ENCODE measurements around the gene MACROD2. TPM values are rescaled to one million over a fixed set of nuclear protein-coding genes. Genes with fewer than 3 reads are reported as not detected.
"Not testable (repeated sequence)": the region's sequence is repeated elsewhere in the genome, so short reads cannot be mapped to it uniquely, and the experiment has no call there.

The MACROD2 gene
- total RNA-seq, 1 donor from 2014 or later, result 17.1 TPM

DNA sequence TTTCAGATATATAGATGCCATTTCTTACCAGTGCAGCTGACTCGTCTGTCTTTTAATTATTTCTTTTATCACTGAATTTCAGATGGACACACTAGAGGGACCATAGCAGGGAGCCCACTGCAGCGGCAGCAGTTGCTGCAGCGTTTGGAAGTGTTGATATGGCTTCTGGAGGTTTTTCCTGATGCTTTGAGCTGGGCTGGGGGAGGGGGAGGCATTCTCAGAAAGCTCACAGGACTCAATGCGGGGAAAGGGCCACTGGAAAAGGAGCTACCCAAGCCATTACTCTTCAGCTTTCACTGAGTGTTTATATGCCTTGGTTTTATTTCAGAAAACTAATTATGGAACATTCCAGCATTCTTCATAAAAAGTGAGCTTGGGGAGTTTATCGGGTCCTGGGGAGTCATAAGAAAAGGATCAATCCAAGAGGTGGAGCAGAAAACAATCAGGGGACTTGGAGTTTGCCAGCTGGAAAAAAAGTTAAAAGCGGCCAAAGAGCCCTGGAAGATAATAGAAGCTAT is 1082.5 kb downstream of the MACROD2 start:
- no peak for DNase-seq (ENCODE audit: low spot score)

DNA sequence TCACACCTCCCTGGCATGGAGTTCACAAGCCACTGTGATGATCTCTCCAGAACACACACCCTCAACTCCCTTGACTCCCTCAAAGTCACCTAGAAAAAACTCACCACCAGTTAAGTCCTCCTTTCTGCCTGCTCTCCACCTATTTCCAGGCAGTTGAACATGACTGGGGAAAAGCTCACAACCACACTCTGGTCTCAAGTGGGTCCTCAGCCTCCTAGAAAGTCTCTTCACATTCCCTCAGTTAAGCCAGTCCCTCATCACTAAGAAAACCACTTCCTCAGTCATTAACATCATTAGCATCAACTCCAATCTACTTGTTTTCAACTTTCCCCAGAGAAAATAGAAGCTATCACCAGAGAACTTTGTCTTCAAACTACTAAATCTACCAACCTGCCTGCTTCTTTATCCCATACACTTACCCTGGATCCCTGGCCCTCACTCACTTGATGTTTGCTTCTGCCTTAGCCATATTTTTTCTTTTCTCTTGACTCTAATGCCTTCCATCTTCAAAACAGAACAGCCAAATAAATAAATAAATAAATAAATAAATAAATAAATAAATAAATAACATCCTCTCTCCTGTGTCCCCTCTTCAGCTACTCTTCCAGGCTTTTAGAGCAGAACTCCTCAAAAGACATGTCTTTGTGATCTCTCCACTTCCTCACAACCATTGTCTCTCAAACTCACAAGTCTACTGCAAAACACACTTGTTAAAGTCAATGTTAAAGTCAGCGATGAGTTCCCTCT is 1084.5 kb downstream of the MACROD2 start:
- DNase-seq (ENCODE audit: low spot score), result no peak

DNA sequence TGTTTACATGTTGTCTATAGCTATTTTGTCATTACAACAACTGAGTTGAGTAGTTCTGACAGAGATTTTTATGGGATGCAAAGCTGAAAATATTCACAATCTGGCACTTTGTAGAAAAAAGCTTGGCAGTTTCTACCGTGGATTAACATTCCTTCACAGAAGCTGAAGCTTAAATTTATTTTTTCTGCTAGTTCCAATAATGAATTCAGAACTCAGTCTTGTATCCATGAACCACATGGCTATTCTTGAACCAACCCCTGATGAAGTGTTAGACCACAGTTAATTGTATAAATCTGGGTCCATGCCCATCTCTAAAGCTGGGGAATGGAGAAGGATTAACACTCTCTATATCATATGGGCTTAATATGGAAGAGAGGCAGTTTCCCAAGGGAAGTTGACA is 1085.9 kb downstream of the MACROD2 start:
- no peak for DNase-seq (ENCODE audit: low spot score)

DNA sequence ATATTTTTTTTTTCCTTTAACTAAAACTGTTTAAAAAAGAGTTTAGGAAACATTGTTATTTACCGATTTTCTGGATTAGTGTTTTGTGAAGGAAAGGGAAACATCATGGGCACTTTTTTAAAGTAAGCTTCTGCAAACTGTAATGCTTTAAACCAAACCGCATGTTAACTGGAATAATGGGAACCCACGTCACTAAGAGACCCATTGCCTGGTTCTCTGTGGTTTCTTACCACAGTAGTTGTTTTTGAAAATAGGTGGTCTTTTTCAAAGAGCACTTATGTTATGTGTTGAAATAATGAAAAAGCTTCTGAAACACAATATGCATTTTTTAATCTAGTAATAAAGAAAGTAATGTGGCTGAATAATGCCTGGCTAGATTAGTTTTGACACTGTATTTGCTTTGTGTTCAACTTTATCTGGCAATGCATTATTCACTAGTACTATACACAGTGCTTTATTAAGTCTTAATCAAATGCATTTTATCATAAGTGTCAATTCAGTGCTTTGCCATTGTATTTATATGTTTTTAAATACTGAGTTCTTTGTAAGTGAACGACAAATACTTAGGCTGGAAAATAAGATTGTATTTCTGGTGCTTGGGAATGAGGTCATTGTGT is 1096.2 kb downstream of the MACROD2 start:
- DNase-seq (ENCODE audit: low spot score), result no peak

DNA sequence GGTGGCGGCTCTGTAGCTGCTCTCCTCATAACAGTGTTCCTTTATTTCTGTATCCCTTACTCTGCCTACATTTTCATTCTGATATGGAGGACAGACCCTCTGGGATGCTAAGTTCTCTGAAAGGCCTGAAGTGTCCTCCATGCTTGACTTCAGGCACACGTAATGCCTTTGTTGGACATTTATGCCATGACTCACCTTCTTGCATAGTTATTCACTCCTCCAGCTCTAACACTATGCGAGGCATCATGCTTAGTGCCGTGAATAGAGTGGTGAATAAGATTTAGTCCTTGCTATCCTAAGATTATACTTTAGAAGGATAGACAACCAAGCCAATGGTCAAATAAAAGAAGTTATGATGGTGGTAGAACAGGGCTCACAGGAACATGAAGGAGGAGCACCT is 1103.0 kb downstream of the MACROD2 start:
- DNase-seq (ENCODE audit: low spot score), result no peak

DNA sequence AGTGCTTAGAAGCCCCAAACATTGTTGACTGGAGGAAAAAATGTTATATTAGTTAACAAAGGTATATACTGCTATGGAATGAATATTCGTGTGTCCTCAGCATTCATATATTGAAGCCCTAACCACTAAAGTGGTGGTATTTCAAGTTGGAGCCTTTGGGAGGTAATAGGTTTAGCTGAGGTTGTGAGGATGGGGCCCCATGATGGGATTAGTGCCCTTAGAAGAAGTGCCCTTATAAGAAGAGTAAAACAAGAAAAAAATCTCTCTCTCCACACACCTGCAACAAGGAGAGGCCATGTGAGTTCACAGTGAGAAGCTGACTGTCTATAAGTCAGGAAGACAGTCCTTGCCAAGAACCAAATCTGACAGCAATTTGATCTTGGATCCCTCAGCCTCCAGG is 1103.8 kb downstream of the MACROD2 start:
- DNase-seq (ENCODE audit: low spot score), result no peak

DNA sequence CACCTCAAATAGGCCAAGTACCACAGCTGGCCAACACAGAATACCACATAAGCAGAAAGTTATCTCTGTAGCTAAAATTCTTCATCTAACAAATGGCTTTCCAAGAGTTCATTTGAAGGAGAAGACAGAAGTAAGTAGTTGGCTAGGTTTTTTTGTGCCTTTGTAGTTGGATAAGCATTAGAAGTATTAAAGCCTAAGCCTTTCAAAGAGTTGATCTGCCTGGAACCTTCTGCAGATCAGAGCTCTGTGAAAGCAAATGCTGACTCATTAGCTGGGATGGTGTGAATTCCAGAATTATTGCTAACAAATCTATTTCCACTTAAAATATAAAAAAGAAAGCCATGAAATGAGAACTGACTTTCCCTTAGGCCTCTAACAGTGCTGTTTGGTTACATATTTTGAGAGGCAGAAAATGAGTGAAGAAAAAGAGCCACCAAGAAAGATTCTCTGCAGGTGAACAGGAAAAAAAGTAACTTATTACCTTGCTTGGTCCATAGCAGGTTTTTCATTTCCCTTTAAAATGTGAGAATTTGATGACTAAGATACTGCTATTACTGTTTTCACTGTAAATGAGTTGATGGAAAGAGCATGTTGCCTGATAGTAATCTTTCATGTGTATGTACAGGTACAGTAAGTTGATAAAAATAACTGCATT is 1105.3 kb downstream of the MACROD2 start:
- no peak for DNase-seq (ENCODE audit: low spot score)

DNA sequence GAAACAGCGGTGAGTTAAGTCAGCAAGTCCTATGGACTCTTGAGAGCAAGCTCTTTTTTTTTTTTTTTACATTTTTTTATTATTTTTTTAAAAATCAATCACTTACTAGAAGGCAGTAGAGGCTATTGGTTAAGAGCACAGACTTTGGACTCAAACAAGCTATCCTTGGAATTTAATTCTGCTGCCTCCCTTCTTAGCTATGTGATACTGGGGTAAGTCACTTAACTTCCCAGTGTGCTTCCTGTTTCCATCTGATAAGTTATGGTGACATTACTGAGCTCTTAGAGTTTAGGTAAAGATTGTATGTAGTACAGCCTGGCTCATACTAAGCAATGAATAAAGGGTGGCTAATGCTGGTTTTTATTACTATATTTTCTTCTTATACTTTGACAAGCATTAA is 1112.6 kb downstream of the MACROD2 start:
- DNase-seq (ENCODE audit: low spot score), result no peak

DNA sequence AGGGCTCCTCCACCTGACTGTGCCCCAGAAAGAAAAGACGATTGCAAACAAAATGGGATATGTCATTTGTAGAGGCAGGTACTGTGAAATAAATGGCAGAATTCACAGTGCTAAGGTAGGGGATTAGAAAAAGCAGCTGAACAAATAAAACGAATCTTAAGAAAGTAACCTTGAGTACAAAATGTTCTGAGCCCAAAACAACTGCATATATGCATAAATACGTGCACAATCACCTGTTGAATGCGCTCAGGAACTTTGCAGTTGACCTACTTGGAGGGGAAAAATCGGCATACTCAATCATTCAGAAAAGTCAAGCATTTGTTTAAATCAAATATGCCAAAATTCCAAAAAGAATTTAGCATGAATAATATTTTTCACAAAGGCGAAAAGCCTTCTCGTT is 1114.2 kb downstream of the MACROD2 start:
- no peak for DNase-seq (ENCODE audit: low spot score)

DNA sequence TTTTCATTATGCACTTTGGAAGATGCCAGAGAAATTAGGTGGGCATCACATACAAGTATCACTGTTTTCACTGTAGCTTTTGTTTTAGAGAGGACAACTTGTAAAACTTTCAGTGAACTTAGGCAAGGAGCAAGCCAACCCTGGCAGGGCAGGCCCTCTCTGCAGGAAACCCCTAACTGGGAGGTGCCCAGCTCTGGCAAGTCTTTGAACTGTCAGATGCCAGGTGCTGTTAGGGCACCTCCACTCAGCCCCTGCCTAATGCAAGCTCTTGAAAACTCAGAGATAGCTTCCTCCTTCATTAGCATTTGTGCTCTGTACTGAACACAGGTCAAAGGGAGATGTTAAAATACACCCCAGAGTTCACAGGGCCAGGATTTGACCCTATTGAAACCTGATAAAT is 1116.3 kb downstream of the MACROD2 start:
- DNase-seq (ENCODE audit: low spot score), result no peak

DNA sequence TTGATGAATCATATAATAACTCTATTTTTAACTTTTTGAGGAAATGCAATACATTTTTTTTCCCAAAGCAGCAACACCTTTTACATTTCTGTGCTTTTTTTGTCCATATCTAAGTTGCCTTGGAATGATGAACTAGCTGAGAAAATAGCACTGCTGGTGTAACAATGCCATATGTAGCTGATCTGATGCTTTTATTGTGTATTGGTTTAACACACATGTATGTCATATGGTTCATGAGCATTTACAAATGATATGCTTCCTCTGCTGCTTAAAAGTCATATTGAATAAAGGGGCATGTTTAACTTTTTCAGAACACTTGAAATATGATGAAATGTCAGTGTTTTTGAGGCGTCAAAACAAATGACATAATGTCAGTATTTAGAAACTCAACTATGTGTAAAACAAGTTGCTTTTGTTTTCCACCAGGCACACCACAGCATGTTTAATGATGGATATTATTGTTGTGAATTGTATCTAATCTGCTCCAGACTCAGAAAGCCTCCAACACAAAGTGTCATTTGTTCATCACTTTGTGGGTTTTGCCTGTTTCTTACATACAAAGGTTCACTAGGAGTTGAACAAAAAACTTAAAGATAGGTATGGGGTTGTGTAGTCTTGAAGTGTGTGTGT is 1117.9 kb downstream of the MACROD2 start:
- DNase-seq (ENCODE audit: low spot score), result no peak

DNA sequence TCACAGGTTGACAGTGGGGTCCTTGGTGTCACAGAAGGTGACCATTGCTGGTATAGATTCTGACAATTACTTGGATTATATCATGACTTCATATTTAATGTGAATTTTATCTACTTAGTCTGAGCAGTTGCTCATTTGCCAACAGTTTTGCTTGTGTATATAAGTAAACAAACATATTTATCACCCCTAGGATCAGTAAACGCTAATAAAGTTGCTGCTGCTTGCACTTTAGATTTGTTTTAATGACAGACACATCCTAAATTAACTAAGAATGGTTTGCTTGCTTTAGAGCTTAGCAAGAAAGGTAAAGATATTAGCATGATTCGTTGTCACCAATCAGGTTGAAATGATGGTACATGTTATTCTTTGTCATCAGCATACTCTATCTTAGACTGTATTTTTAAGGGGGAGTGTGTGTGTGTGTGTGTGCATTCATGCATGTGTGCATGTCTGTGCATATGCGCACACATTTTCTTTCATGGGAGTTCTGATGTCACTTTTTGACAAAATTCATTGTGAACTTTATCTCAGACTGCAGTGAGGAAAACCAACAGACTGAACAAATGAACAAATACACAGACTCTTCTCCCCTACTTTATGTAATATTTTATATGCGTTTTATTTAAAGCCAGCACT is 1124.7 kb downstream of the MACROD2 start:
- DNase-seq (ENCODE audit: low spot score), result no peak

DNA sequence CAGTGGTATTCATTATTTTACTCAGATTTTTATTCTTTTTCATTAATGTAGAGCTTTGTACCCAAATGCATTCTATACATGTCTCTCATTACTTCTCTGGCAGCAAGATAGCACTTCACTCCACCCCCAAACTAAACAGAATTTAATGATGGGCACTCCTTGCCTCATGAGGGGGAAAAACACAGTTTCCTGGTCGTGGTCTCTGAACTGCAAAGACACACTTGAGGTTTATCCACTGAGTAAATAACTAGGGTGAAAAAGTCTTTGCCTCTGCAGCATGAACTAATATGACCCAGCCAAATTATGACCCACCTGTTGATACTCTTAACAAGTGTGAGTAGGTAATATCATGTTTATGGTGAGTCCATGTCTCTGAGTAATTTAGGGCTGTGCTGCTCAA is 1127.3 kb downstream of the MACROD2 start:
- no peak for DNase-seq (ENCODE audit: low spot score)

DNA sequence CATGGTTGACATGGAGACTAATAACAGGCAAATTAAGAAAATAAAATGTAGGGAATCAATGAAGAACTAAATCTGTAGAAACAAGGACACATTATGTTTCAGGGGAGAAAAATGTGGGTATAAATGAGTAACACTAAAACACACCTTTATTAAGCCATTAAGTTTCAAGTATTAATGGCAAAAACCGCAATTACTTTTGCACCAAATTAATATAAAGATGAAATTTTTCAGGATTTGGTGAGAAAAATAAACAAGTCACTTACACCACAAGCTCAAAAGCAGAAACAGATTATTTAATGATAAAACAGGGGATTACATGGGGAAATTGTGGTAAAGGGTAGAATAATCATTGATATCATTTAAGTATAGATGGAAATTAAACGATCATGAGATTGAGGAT is 1135.9 kb downstream of the MACROD2 start:
- no peak for DNase-seq (ENCODE audit: low spot score)

DNA sequence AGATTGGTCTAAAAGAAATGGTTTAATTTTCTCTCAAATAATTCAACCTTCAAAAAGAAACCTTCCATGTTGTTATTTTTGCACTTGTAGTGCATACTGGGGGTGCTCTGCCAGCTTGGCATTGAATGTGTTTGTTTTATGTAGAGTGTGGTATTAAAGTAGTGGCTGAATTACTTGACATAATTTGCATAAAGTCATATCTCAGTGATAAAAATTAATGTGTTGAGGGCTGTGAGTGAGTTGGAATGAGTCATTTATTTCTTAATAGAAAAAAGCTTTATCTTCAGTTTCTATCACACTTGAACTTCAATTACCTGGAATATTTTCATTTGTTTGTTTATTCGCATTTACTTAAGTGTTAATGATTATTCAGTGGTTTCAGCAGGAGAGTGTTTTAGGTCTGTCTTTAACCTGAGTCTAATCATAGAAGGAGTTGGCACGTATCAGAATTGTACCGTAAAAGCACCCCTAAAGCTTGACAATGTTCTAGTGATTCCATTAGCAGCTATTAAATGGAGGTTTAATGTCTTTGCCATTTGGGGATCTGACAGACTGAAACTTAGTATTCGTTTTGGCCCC is 1143.3 kb downstream of the MACROD2 start:
- DNase-seq (ENCODE audit: low spot score), result no peak

DNA sequence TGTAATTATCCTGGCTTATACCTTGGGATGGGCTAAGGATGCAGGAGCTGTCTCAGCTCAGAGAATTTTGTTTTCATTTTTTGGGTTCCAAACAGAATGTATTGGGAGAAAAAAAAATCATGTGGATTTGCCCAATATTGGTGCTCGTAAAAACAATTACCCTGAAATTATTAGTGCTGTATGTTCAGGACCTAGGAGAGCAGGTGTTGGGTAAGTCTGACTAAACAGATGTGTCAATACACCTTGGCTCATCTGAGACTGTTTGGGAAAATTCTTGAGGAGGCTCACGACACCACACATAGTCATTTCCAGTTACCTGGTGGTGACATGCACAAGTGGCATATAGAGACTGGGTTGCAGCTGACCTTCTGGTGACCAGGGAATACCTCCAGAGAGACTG is 1144.2 kb downstream of the MACROD2 start:
- DNase-seq (ENCODE audit: low spot score), result no peak

DNA sequence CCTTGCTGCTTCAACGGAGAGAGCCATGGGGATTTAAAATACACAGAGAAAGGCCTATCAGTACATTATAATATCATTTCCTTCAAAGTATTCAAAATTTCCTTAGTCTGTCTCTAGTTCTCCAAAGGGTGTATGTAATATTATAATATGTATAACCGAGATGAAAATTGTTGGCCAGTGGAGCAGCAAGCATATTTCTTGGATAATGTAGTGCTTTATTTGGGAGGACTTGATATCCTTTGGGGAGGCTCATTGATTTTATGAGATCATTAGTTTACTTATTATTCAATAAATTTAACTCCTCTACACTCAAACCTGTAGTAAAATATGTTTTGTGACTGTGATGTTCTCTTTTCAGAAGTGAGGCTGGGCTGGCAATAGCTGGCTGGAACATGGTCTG is 1145.0 kb downstream of the MACROD2 start:
- DNase-seq (ENCODE audit: low spot score), result no peak

DNA sequence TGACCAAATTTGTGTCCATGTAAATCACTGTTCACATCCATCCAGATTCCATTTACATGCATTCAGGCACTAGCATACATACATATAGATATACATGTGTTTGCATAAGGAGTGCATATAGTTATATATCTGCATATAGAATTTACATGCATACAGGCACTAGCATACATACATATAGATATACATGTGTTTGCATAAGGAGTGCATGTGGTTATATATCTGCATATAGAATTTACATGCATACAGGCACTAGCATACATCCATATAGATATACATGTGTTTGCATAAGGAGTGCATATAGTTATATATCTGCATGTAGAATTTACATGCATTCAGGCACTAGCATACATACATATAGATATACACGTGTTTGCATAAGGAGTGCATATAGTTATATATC is 1145.6 kb downstream of the MACROD2 start:
- not testable (repeated sequence) for DNase-seq (ENCODE audit: low spot score)

DNA sequence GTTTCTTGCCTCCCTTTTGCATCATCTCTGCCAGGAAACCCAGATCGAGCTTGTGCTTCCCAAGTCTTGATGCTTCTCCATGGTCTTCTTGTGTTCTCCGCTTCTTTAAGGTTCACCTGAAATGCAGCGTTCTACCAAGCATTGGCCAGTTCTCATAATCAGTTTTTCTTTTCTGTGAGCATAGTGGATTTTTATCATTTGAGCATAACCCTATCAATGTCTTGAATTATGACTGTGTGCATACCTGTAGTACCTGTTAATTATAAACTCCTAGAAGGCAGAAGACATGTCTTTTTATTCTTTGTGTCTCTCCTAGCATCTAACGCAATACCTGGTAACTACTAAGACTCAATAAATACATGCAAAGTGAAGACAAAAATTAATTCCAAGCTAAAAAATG is 1146.5 kb downstream of the MACROD2 start:
- no peak for DNase-seq (ENCODE audit: low spot score)

DNA sequence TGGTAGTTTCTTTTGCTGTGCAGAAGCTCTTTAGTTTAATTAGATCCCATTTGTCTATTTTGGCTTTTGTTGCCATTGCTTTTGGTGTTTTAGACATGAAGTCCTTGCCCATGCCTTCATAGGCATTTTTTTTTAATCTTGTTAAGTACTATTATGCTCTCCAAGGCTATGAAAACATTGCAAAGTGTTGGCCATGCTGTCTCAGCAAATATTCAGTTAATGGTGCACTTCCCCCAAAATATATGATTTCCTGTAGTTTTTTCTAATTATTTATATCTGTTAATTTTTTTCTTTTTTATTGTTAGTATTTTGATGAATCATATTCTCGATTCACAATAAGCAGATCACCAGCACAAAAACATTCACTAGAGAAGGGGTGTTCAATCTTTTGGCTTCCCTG is 1148.2 kb downstream of the MACROD2 start:
- DNase-seq (ENCODE audit: low spot score), result no peak

DNA sequence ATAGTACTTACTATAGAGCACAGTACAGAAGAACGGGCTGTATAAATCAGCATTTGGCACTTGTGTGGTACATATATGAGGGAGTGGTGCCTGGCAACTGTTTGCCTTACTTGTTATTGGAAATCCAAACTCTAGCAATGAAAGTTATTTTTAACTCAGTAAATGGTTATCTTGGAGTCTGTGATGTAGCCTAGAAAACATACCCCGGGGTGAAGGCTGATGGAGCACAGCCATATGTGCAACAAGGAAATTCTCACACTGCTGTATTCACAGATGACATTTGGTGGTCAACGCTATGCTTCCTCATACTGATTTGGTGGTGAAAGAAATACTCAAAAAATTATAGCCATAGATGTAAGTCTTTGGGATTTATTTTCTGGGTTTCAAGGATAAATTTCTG is 1149.6 kb downstream of the MACROD2 start:
- DNase-seq (ENCODE audit: low spot score), result no peak

DNA sequence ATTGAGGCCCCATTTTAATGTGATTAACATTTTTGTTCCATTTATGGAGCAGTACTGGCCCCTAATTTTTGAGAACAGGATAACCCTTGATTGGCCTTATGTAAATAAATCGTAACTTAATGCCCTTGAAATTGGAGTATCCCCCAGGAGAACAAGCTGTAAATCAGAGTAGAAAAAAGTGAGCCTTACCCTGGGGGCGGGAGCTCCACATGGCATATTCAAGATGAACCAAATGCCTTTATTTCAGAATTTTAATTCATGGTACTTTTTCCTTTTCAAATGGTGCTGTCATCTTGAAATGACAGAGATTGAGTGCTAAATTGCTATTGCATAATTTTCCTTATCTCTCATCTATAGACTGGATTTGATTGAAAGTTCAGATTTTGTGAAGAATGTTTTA is 1151.6 kb downstream of the MACROD2 start:
- DNase-seq (ENCODE audit: low spot score), result no peak
